Neural cell (in vitro differentiated cells): ENCODE results near the gene HOXB5. TPM values are rescaled to one million over a fixed set of nuclear protein-coding genes. Genes with fewer than 3 reads are reported as not detected.

Experiments
- H2AFZ ChIP-seq: fragments of 200-600, 300-800 bp; sonication (generic), shearing (Covaris generic); 2 replicates; pipeline ENCODE4 v1.6.0; 2014; ENCODE audit warnings: low read depth, mild to moderate bottlenecking, antibody characterized with exemption, low read length, moderate library complexity
- H3F3A ChIP-seq: fragments of 200-600 bp; shearing (Covaris generic); 2 replicates; pipeline ENCODE4 v1.6.1; 2016; ENCODE audit warnings: mild to moderate bottlenecking, moderate library complexity, mixed read lengths, antibody characterized with exemption, low read length; ENCODE audit not compliant: insufficient read depth, poor library complexity, severe bottlenecking
- H3K27ac ChIP-seq: fragments of 200-600, 300-800 bp; sonication (generic), shearing (Covaris generic); 2 replicates; pipeline ENCODE4 v1.5.1; 2014; ENCODE audit warnings: mild to moderate bottlenecking, low read length, moderate library complexity
- H3K27me3 ChIP-seq: fragments of 300-800, 200-600 bp; sonication (generic), shearing (Covaris generic); 2 replicates; pipeline ENCODE4 v1.6.0; 2014; ENCODE audit warnings: mild to moderate bottlenecking, low read depth, low read length, moderate library complexity; ENCODE audit not compliant: insufficient read depth
- H3K36me3 ChIP-seq: fragments of 300-800, 200-600 bp; sonication (generic), shearing (Covaris generic); 2 replicates; pipeline ENCODE4 v1.5.1; 2014; ENCODE audit warnings: mild to moderate bottlenecking, antibody characterized with exemption, low read length, moderate library complexity; ENCODE audit not compliant: insufficient read depth
- H3K4me2 ChIP-seq: fragments of 300-800, 200-600 bp; sonication (generic), shearing (Covaris generic); 2 replicates; pipeline ENCODE4 v1.6.0; 2014; ENCODE audit warnings: mild to moderate bottlenecking, low read length
- H3K4me3 ChIP-seq: fragments of 300-800, 200-600 bp; sonication (generic), shearing (Covaris generic); 2 replicates; pipeline ENCODE4 v1.5.1; 2014; ENCODE audit warnings: mild to moderate bottlenecking, low read length, moderate library complexity
- H3K79me2 ChIP-seq: fragments of 200-600 bp; shearing (Covaris generic); replicated peaks from 2 replicates; pipeline ENCODE4 v1.6.0; 2014; ENCODE audit warnings: mild to moderate bottlenecking, low read length, moderate library complexity; ENCODE audit not compliant: insufficient read depth
- H3K9ac ChIP-seq: fragments of 300-800, 200-600 bp; sonication (generic), shearing (Covaris generic); 2 replicates; pipeline ENCODE4 v1.6.1; 2016; ENCODE audit warnings: mild to moderate bottlenecking, low read length, mixed read lengths
- H3K9me2 ChIP-seq: fragments of 200-600 bp; shearing (Covaris generic); 2 replicates; pipeline ENCODE4 v1.6.1; 2016; ENCODE audit warnings: mild to moderate bottlenecking, low read length, mixed read lengths; ENCODE audit not compliant: insufficient read depth
- H3K9me3 ChIP-seq: fragments of 200-600, 300-800 bp; sonication (generic), shearing (Covaris generic); 2 replicates; pipeline ENCODE4 v1.6.1; 2016; ENCODE audit warnings: mild to moderate bottlenecking, mixed run types, low read length, moderate library complexity, mixed read lengths
- H4K20me1 ChIP-seq: fragments of 200-600 bp; shearing (Covaris generic); 2 replicates; pipeline ENCODE4 v1.6.1; 2016; ENCODE audit warnings: mild to moderate bottlenecking, mixed run types; ENCODE audit not compliant: insufficient read depth
- EP300 ChIP-seq: fragments of 450-650 bp; conservative IDR thresholded peaks from 2 replicates; pipeline ENCODE4 v1.6.1; 2014; ENCODE audit warnings: antibody characterized with exemption, mild to moderate bottlenecking, moderate library complexity; ENCODE audit not compliant: poor library complexity, severe bottlenecking
- EZH2 ChIP-seq: fragments of 200-600, 300-800 bp; shearing (Covaris generic), sonication (generic); IDR thresholded peaks from 2 replicates; pipeline ENCODE4 v1.6.1; 2014; ENCODE audit warnings: antibody characterized with exemption, low read length, borderline replicate concordance, mild to moderate bottlenecking; ENCODE audit not compliant: insufficient read depth, poor library complexity, severe bottlenecking
- MXI1 ChIP-seq: fragments of 450-650 bp; conservative IDR thresholded peaks from 2 replicates; pipeline ENCODE4 v1.6.1; 2014; ENCODE audit warnings: antibody characterized with exemption, mild to moderate bottlenecking; ENCODE audit not compliant: poor library complexity, severe bottlenecking
- POLR2AphosphoS5 ChIP-seq: IDR thresholded peaks from 2 replicates; pipeline ENCODE4 v1.6.1; 2012
- RAD21 ChIP-seq: fragments of 450-650 bp; conservative IDR thresholded peaks from 2 replicates; pipeline ENCODE4 v1.6.1; 2014; ENCODE audit warnings: antibody characterized with exemption, mild to moderate bottlenecking, moderate library complexity
- SMC3 ChIP-seq: fragments of 450-650 bp; conservative IDR thresholded peaks from 2 replicates; pipeline ENCODE4 v1.6.1; 2014; ENCODE audit warnings: antibody characterized with exemption, mild to moderate bottlenecking, moderate library complexity; ENCODE audit not compliant: poor library complexity
- TAF1 ChIP-seq: IDR thresholded peaks from 2 replicates; pipeline ENCODE4 v1.6.1; 2012; ENCODE audit warnings: low read depth
- polyA plus RNA-seq: library from polyadenylated mRNA; depleted of rRNA; stranded (reverse); fragments of >200 nt; gene quantifications from 2 replicates; pipeline ENCODE4 v1.2.3, GENCODE V29; 2014
- TF ChIP-seq, protein P1 (sequence below): IDR thresholded peaks from 2 replicates; pipeline ENCODE4 v1.6.1; 2012; ENCODE audit warnings: borderline replicate concordance
- TF ChIP-seq, protein P2 (sequence below): fragments of 450-650 bp; IDR thresholded peaks from 2 replicates; pipeline ENCODE4 v1.5.1; 2014; ENCODE audit warnings: antibody characterized with exemption, mild to moderate bottlenecking, moderate library complexity; ENCODE audit not compliant: poor library complexity, severe bottlenecking

The HOXB5 gene
- polyA plus RNA-seq, 1 donor from 2014 or later: not detected

DNA sequence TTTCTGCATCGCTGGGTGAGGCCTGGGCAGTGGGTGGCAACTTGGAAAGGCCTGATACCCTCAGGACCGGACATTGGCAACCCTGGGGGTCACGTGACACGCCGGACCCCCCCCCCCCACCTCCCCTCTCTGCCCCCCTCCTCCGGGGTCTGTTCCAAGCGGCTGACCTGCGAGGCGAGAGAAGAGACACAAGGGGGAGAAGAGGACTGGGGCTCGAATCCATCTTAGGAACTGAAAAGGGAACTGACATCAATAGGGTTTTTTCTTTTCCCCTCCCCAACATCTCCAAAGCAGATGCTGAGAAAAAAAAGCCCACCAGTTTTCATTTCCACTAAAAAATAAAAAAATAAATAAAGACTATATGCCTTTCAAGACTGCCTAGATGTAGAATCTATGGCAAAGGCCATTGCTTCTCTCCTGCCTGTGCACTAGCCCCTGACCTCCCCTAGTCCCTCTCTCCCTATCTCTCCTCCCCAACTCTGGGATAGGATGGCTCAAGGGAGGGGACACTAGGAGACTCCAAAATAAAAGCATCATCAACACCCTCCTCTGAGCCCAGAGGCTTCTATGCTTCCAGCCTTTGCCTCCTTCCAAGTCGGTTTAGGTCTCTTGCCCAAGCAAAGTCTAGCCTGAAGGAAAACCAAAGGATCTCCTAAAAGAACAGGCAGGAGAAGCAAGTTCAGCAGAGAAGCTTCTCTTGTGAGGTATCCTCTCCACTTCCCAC is 41.0 kb downstream of the HOXB5 start:
- Histone ChIP-seq H3K27ac (no peak overlapping the region), H3K9ac (no peak overlapping the region), H3K36me3 (no peaks in the 10 kb centered on the region), H3K9me2 (no peaks in the 10 kb centered on the region), H3K79me2 (no peaks in the 10 kb centered on the region), H2AFZ (no peak overlapping the region), H3K4me3 (no peak overlapping the region), H3K9me3 (no peaks in the 10 kb centered on the region), H3F3A (no peaks in the 10 kb centered on the region), H3K4me2 (no peak overlapping the region), H3K27me3 (peaks cover 99% of the 10 kb centered on the region), H4K20me1 (no peaks in the 10 kb centered on the region)
- TF ChIP-seq, protein P1, sequence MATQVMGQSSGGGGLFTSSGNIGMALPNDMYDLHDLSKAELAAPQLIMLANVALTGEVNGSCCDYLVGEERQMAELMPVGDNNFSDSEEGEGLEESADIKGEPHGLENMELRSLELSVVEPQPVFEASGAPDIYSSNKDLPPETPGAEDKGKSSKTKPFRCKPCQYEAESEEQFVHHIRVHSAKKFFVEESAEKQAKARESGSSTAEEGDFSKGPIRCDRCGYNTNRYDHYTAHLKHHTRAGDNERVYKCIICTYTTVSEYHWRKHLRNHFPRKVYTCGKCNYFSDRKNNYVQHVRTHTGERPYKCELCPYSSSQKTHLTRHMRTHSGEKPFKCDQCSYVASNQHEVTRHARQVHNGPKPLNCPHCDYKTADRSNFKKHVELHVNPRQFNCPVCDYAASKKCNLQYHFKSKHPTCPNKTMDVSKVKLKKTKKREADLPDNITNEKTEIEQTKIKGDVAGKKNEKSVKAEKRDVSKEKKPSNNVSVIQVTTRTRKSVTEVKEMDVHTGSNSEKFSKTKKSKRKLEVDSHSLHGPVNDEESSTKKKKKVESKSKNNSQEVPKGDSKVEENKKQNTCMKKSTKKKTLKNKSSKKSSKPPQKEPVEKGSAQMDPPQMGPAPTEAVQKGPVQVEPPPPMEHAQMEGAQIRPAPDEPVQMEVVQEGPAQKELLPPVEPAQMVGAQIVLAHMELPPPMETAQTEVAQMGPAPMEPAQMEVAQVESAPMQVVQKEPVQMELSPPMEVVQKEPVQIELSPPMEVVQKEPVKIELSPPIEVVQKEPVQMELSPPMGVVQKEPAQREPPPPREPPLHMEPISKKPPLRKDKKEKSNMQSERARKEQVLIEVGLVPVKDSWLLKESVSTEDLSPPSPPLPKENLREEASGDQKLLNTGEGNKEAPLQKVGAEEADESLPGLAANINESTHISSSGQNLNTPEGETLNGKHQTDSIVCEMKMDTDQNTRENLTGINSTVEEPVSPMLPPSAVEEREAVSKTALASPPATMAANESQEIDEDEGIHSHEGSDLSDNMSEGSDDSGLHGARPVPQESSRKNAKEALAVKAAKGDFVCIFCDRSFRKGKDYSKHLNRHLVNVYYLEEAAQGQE: no peak
- TF ChIP-seq POLR2AphosphoS5: no peak
- no peak for TF ChIP-seq EZH2
- no peak for TF ChIP-seq SMC3
- TF ChIP-seq TAF1: no peak
- TF ChIP-seq EP300: no peak
- TF ChIP-seq MXI1: no peak
- TF ChIP-seq, protein P2, sequence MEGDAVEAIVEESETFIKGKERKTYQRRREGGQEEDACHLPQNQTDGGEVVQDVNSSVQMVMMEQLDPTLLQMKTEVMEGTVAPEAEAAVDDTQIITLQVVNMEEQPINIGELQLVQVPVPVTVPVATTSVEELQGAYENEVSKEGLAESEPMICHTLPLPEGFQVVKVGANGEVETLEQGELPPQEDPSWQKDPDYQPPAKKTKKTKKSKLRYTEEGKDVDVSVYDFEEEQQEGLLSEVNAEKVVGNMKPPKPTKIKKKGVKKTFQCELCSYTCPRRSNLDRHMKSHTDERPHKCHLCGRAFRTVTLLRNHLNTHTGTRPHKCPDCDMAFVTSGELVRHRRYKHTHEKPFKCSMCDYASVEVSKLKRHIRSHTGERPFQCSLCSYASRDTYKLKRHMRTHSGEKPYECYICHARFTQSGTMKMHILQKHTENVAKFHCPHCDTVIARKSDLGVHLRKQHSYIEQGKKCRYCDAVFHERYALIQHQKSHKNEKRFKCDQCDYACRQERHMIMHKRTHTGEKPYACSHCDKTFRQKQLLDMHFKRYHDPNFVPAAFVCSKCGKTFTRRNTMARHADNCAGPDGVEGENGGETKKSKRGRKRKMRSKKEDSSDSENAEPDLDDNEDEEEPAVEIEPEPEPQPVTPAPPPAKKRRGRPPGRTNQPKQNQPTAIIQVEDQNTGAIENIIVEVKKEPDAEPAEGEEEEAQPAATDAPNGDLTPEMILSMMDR: no peak
- TF ChIP-seq RAD21: no peak

DNA sequence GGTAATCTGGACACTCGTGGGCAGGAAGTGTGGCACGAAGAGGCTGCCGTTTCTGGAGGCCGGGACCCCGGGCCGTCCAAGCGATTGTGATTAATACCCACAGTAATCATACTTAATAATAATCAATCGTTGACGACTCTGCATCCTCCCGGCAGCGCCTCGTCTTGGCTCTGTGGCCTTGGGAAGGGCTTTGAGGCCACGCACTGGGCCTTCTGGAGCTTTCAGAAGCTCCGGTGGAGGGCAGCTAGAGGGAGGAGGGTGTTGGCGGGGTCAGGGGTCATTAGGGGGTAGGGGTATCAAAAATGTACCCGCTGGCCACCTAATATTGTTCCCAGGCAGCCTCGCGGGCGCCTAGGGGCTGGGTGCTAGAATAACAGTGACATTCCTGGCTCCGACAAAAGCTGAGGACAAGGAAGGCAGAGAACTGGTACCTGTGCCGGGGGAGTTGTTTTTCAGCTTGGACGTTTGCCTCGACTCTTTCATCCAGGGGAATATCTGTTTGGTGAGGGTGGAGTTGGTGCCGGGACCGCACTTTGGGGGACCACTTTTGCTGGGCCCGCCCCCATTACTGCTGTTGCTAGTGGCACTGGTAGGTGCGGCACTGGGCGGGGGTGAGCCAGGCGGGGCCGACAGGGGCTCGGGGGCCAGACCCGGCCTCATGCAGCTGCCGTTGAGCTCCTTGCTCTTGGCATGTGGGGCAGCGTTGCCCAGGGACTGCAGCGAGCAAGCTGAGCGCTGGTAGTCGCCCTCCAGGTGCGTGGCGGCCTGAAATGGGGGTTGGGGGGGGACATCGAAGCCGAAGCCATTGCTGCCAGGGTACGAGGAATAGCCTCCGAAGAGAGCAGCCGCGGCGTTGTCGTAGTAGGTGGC is 41.7 kb downstream of the HOXB5 start:
- Histone ChIP-seq H3K9me3 (no peaks in the 10 kb centered on the region), H3K4me3 (no peak overlapping the region), H2AFZ (no peak overlapping the region), H3K9me2 (no peaks in the 10 kb centered on the region), H3K27ac (no peak overlapping the region), H3K79me2 (no peaks in the 10 kb centered on the region), H3K9ac (no peak overlapping the region), H3K36me3 (no peaks in the 10 kb centered on the region), H3K4me2 (no peak overlapping the region), H3K27me3 (peaks cover 99% of the 10 kb centered on the region), H3F3A (no peaks in the 10 kb centered on the region), H4K20me1 (no peaks in the 10 kb centered on the region)
- TF ChIP-seq MXI1 (no peak), POLR2AphosphoS5 (no peak), EZH2 (no peak), SMC3 (no peak), EP300 (no peak), TAF1 (no peak), RAD21 (no peak)
- TF ChIP-seq, protein P2: no peak
- TF ChIP-seq, protein P1: no peak
